Measurements from ENCODE around the gene FBXO22.
"Not testable (repeated sequence)": the region's sequence is repeated elsewhere in the genome, so short reads cannot be mapped to it uniquely, and the experiment has no call there.

The FBXO22 gene

DNA sequence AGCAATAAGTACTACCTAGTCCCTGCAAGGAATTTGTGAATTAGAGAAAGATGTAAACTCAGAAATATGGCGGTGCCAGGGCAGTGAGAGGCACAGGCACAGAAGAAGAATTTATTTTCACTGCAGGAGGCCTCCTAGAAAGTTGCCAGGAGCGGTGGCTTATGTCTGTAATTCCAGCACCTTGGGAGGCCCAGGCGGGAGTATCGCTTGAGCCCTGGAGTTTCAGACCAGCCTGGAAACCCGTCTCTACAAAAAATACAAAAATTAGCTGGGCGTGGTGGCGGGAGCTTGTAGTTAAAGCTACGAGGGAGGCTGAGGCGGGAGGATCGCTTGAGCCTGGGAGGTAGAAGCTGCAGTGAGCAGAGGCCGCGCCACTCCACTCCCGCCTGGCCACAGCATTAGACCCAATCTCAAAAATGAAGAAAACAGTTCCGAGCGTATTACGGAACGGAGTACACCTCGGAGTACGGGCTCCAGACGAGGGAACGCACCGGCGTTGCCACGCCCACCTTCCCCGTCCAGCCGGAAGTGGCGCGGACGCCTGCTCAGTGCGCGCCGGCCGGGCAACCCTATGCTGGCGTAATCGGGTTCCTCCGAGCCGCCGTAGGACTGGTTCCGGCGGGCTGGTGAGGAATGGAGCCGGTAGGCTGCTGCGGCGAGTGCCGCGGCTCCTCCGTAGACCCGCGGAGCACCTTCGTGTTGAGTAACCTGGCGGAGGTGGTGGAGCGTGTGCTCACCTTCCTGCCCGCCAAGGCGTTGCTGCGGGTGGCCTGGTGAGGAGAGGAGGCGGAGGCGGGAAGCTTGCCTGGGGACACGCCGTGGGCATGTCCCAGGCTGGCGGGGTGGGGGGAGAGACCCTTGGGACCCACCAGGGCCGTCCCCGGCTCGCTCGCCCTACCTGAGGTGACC, at the start of gene FBXO22:
Gene FBXO22, plus strand, starts transcription at position 548 of the 909 bp plus-strand sequence. Its CDS starts 86 bp downstream, at position 634.
- DNase-seq, result peak; percentile 51 to 92 (median 75)

DNA sequence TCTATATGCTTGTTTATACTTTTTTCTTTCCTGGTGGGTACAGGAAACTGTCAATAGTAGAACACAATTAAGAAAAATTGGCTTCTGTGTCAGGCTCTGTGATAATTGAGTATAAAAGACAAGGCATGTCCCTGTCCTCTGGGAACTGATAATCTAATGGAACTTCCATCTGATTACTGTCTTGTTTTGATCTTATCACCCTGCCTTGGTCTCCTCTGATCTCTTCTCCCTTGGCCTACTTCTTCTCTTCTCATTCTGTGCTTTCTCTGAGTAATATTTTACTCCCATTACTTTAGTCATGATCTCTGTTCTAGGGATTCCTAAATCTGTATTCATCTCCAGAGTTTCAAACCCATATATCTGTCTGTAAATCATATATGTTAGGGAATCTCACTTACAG, 45.8 kb upstream of the FBXO22 start:
- no peak for DNase-seq

DNA sequence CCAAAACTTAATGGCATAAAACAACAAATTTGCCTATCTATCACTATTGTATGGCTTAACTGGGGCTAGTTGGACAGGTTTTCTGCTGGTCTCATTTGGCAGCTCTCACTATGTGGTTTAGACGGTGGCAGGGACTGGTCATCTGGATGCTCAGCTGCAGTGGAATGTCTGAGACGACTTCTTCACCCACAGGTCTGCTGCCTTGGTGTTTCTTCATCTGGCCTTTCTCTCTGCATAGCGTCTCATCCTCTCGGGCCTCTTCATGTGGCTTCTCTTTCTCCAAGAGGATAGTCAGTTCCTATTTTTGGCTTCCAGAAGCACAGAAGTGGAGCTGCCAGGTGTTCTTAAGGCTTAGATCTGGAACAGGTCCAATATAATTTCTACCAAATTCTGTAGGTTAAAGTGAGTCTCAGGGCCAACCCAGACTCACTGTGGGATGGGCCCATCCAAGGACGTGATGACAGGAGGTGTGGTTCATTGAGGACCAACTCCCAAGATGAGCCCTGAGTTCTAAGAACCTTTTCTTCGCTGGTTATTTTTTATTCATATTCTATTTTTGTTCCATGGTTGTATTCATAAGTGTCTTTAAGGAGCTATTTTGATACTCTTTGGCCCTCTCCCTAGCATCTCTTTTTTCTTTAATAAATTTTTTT, 41.8 kb upstream of the FBXO22 start:
- DNase-seq, result no peak

GRCh38 chr15:75862796-75863195, 40.9 kb upstream of the FBXO22 start:
- DNase-seq, result no peak

- no peak for DNase-seq
Observed at GRCh38 chr15:75864213-75865059, 39.2 kb upstream of the FBXO22 start.

- DNase-seq, result not testable (repeated sequence)
Observed at GRCh38 chr15:75866045-75866444, 37.6 kb upstream of the FBXO22 start.

DNA sequence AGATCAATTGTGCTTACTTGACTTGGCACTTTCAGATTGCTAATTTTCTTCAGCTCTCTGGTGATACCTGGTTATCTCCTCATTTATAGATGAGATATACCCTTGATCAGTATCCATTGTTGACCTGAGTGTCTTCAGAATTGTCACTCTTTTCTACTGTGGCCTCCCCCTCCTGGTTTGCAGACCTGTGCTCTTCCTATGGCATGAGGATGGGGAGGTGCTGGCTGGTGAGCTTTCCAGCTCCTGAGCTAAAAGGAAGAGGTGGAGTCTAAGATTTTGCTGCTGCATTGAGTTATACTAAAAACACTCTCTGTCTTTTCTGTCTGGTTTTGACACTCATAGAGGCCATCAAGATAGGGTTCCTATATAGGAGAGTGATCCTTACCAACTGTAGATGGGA, 36.8 kb upstream of the FBXO22 start:
- DNase-seq, result no peak

GRCh38 chr15:75867449-75867848, 36.2 kb upstream of the FBXO22 start:
- no peak for DNase-seq

DNA sequence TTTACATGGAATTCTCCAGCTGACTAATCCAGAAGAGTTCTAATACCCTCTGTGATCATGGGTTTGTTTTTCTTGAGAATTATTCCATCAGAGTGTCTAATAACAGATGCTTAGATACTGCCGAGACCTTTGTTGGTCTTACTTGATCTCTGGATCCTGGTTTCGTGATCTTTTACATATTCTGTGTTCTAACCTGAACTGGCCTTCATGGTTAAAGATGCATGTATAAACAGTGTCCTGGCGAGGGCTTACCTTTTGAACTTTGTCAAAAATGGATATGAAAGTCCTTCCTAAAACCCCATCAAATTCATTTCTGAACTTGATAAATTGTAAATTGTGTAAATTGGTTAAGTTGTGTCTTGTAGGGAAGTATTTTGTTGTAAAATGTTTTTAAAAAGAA, 35.7 kb upstream of the FBXO22 start:
- no peak for DNase-seq

- no peak for DNase-seq
Observed at GRCh38 chr15:75869446-75869845, 34.2 kb upstream of the FBXO22 start.

DNA sequence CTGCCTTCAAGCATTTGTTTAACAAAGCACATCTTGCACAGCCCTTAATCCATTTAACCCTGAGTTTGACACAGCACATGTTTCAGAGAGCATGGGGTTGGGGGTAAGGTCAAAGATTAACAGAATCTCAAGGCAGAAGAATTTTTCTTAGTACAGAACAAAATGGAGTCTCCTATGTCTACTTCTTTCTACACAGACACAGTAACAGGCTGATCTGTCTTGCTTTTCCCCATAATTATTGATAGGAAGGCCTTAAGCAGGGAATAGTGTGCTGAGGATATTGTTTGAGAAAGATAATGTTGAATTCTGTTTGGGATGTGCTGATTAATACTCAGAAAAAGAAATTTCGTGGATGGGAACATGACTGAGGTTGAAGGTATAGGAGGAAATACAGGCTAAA, 32.1 kb upstream of the FBXO22 start:
- not testable (repeated sequence) for DNase-seq

DNA sequence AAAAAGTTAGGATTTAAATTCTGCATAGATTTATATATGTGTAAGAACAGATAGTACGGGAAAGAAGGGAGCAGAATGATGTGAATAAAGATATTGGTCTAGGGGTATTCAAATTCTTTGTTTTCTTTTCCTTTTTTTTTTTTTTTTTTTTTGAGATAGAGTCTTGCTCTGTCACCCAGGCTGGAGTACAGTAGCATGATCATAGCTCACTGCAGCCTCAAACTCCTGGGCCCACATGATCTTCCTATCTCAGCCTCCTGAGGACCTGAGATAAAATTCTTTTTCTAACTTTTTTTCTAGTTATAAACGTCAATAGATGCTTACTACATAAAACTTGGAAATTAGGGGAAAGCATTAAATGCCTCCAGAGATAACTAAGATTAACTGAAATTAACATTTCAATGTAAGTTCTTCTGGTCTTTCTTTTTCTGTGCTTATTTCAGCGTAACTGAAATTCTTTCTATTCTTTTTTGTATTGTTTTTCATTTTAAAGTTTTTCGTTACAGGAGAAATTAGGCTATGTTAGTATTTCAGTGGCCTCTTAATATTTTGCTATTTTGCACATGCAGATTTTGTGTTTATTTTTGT, 31.2 kb upstream of the FBXO22 start:
- no peak for DNase-seq

DNA sequence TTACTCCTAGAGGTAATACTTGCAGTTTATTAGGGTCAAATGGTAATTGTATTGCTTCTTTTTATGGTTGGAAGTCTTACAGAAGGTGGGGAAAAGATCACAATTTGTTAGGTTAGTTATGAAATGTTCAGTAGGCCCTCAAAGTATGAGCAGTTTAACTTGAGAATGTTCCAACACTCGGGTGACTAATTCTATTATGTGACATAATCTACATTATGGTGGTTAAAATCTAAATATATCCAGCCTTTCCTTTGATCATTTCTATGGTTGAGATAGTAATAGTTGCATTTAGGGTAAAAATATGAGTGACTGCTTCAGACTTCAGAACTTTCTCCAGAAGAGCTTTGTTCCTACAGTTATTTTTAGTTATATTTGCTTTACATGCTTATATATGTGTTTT, 19.6 kb upstream of the FBXO22 start:
- DNase-seq, result no peak

DNA sequence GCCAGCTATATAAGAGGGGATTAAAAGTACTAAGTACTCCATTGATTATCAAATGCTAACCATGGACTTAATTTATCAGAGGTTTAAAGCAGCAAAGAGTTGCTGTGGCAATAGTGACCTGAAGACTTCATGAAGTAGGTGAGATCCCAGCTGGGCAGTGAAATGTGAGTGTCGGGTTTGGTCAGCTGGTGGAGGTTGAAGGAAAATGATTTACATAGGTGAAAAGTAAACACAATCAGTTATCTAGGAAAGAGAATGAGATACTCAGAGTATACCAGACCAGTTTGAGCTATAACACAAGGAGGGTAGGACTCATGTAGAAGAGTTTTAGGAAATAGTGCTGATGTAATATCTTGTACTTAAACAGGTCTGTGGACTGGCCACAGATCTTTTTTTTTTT, 16.5 kb upstream of the FBXO22 start:
- no peak for DNase-seq

GRCh38 chr15:75891895-75892294, 11.8 kb upstream of the FBXO22 start:
- DNase-seq, result no peak

DNA sequence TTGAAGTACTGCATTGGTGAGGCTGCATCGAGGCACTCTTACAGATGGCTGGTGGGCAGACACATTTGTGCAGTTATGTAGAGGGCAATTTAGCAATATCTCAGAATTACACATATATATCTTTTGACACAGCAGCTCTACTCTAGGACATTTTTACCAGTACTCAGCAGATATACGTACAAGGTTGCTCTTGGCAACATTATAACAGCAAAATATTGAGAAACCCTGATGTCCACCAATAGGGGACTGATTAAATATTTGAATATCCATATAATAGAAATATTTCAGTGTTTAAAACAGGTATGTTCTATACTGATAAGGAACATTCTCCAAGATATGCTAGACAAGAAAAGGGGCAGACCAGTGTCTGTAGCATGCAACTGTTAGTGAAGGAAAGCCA, 7.9 kb upstream of the FBXO22 start:
- peak in 4 of 56 donors; percentile 0 to 36 (median 15) for DNase-seq

GRCh38 chr15:75900577-75900976, 3.1 kb upstream of the FBXO22 start:
- DNase-seq, result no peak

DNA sequence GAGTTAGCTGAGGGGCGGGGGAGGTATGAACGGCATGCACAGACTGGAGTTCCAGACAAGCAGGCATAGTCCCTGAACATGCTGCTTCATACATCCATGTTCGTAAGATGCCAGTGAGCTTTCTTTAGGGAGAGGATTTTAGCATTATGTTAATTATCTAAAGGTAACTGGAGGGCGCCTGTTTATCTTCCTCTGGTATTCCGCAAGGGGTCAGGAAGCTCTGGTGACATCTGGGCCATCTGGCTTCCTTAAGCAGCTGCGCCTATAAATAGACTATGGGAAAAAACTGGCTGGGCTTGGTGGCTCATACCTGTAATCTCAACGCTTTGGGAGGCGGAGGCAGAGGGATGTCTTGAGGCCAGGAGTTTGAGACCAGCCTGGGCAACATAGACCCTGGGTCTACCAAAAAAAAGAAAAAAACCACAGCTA, 1.5 kb upstream of the FBXO22 start:
- no peak for DNase-seq

GRCh38 chr15:75905231-75905630, 1.6 kb downstream of the FBXO22 start:
- no peak for DNase-seq

- not testable (repeated sequence) for DNase-seq
Observed at GRCh38 chr15:75910355-75910754, 6.7 kb downstream of the FBXO22 start.

DNA sequence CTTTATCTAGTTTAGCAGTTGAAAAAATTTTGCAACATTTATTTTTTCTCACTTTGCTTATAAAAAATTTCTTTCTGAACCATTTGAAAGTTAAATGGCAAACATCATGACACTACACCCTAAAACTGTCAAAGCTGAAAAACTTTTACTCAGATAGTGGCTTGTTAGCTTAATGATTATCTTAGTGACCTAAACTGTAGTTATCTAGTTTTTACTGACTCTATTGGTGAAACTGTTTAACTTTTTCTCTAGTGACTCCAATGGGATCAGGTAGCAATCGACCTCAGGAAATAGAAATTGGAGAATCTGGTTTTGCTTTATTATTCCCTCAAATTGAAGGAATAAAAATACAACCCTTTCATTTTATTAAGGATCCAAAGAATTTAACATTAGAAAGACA, 13.3 kb downstream of the FBXO22 start:
- DNase-seq, result no peak

Measured in amygdala (tissue), 56 donors.